AG08396 (cell line): ENCODE data around the gene CDK17.
"Not testable (repeated sequence)": the region's sequence is repeated elsewhere in the genome, so short reads cannot be mapped to it uniquely, and the experiment has no call there.

Experiments
- DNase-seq: peaks from one replicate; pipeline ENCODE4 v3.0.0; 2012; ENCODE audit warnings: low spot score, mixed read lengths

CDK17 gene

GRCh38 chr12:96387981-96388380 lies 12.3 kb downstream of the CDK17 start:
- no peak for DNase-seq

GRCh38 chr12:96386794-96387193 lies 13.4 kb downstream of the CDK17 start:
- DNase-seq, result no peak

GRCh38 chr12:96383991-96384390 lies 16.2 kb downstream of the CDK17 start:
- no peak for DNase-seq

- DNase-seq, result no peak
Observed at GRCh38 chr12:96383371-96383770, 16.9 kb downstream of the CDK17 start.

GRCh38 chr12:96379743-96380142 lies 20.5 kb downstream of the CDK17 start:
- not testable (repeated sequence) for DNase-seq

- DNase-seq, result no peak
Observed at GRCh38 chr12:96378319-96378718, 21.9 kb downstream of the CDK17 start.

GRCh38 chr12:96376865-96377264 lies 23.4 kb downstream of the CDK17 start:
- DNase-seq, result no peak

DNA sequence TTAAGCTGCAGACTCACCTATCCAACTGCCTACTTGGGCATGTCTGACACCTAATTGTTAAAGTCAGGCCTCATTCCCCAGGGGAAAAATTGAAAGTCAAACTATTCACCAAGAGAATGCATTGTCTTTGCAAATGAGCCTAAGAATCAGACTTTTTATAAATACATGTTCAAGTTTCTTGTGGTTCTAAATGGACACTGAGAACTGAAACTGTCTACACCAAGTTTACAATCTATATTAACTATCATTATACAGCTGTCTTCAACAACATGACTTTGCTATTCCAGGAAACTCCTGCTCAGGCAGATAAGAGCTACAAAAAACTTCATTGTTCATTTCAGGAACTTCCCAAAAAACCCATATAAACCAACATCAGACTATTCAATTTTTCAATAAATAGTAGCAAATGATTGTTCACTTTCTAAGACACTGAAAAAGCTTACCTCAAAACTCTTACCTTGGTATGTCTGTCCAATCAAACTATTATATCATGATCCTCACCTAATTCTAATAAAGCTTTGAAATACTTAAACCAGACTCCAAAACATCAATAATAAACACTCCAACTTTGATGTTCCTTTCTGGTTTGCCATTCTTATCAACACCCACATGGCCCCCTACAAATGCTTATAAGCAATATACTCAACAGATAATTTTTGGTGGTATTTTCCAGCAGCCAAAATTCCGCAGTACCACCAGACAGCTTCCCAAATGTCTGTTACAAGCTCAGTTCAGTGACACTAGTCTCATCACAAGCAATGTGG lies 24.2 kb downstream of the CDK17 start:
- DNase-seq, result no peak

GRCh38 chr12:96375170-96375569 lies 25.1 kb downstream of the CDK17 start:
- DNase-seq, result no peak

- DNase-seq, result no peak
Observed at GRCh38 chr12:96371790-96372699, 28.2 kb downstream of the CDK17 start.

GRCh38 chr12:96371138-96371789 lies 29.0 kb downstream of the CDK17 start:
- no peak for DNase-seq

DNA sequence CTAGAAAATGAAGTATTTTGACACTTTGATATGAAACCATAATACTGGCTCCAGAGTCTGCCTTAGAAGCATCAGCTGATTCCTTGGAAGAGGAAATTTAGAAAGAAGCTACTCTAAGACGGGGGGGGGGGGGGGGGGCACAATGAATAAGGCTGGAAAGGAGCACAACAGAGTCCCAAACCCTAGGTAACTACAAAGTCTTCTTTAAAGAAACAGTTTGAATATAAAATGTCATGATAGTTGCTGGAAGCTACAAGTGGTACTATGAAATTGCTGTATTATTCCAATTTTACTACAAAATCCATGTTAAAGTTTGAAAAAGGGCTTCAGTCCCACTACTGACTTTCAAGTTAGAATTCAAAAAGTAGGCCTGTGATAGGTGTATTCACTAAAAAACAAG lies 31.6 kb downstream of the CDK17 start:
- no peak for DNase-seq

GRCh38 chr12:96368233-96368632 lies 32.0 kb downstream of the CDK17 start:
- no peak for DNase-seq

DNA sequence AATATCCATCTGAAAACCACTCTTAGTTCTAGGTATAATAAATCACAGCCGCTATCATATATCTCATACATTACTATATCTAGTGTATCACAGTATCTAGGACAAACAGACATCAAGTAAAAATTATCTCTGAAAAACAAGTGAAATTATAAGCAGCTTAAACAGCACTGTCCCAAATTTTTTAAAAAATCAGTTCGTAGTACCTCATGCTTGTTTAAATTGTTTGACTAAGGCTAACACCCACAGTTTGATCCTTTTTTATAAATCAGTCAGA lies 33.9 kb downstream of the CDK17 start:
- no peak for DNase-seq

DNA sequence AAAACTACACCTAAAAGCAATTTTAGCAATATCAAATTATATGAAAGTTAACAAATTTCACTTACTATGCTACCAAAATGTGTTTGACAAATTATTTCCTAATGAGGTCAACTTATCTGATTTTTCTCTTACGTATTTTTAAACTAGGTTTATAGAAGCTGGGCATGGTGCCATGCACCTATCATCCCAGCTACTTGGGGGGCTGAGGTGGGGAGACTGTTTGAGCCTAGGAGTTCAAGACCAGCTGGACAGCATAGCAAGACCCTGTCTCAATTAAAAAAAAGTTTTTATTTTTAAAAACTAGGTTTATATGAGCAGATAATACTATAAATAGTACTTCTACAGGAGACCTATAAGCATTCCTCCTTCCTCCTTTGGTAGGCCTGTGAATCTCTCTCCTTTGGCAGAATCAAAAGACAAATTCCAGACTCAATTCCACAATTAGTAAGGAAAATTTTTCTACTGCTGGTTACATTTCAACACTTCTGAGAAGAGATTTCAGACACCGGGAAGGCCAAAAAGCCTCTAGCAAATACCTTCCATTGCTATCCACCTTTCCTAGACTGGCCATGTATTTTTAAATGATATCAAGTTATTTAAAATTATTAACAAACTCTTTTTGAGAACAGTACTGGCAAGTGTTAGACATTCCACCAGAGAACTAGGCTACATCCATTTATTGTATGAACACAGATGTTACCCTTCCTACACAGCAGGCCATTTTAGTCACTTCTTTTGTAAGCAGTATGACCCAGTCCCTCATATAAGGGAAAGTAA lies 34.4 kb downstream of the CDK17 start:
- no peak for DNase-seq

DNA sequence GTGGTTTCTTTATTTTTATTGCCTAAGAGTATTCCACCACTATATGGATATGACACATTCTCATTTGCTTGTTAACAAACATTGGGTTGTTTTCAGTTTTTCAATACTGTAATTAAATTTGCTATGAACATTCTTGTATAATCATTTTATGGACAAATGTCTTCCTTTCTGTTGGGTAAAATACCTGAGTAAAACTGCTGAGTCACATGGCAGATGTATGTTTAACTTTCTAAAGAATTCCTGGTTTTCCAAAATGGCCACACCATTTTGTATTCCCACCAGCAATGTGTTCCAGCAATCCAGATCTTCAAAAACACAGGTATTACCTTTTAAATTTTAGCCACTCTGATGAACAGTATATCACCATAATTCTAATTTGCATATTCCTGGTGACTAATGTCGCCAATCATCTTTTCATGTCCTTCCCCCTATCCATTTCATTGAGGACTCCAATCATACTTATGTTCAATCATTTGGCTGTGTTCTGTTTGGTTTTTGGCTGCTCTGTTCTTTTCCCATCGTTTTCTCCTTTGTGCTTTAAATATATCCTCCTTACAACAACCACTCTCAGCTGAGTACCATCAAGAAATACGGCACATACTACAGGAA lies 36.0 kb downstream of the CDK17 start:
- DNase-seq, result no peak

DNA sequence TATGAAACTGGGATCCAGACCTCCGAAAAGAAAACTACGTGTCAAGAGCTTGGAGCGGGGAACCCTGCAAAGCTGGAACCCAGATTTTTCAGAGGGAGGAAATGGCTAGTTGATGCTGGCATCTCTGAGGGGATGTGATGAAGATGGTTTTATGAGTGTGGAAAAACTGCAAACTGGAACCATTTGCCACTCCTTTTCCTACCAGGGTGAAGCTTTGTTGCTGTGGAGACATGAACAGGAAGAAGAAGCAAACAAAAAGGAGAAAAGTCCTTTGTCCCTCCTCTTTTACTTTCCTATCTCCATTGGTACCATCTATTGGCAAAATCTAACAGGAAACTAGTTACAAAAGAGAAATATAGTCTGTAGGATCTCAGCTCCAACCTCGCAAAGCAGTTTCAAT lies 39.2 kb downstream of the CDK17 start:
- no peak for DNase-seq

DNA sequence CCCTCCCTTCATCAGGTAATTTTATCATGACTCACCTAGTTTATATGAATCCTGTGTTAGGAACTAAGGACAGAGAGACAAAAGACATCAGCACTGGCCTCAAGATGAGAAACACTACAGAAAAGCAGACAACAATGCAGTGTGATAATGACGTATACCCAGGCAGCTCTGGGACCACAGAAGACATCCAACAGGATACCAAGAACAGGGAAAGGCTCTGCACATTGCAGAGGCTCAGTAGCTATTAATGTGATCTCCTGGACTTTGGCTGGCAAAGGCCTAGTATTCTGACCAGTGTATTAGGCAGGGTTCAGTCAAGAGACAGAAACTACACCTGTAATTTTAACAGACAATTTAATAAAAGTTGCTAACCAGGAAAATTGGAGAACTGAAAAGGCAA lies 39.7 kb downstream of the CDK17 start:
- no peak for DNase-seq

- DNase-seq, result no peak
Observed at GRCh38 chr12:96359328-96359727, 40.9 kb downstream of the CDK17 start.

GRCh38 chr12:96356831-96357230 lies 43.4 kb downstream of the CDK17 start:
- DNase-seq, result no peak

DNA sequence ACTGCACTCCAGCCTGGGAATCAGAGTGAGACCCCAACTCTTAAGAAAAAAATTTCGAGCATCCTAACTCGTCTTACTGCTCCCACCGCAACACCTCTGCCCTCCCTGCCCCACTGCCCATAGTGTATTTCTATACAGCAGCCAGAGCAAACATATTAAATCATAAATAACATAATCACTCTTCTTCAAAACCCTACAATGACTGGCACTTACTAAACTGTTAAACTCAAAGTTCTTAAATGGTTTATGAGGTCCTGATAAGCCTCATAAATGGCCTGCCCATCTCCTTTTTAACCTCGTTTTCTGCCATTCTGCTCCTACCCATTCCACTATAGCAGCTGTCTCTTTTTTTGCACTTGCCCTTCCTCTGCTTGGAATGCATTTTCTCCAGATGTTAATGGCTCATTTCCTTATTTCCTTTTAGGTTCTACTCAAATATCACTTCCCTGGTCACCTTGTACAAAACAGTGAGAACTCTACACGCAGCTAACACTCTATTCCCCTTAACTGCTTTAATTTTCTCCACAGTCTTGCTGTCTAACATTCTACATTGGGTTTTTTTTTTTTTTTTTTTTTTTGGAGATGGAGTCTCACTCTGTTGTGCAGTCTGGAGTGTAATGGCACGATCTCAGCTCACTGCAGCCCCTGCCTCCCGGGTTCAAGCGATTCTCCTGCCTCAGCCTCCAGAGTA lies 45.2 kb downstream of the CDK17 start:
- DNase-seq, result no peak
